Caco-2 (cell line): ENCODE results near the gene ELF3. TPM values are rescaled to one million over a fixed set of nuclear protein-coding genes. Genes with fewer than 3 reads are reported as not detected.
A peak's percentile ranks its signal among the peaks of the same experiment; 100 is the strongest.

ENCODE experiments used
- BruUV-seq: library from RNA; stranded (reverse); fragments of 400-500 nt; replicated peaks from 2 replicates; lab custom pipeline; 2021; lab: Mats Ljungman, UMichigan
- CTCF ChIA-PET: fragments of 300-600 bp; sonication (Branson Sonifier 250); formaldehyde crosslinking; loops from one replicate; lab custom pipeline; 2022; ENCODE audit warnings: antibody characterized with exemption; lab: Charles Lee
- POLR2A ChIA-PET: fragments of 300-600 bp; sonication (Branson Sonifier 250); formaldehyde crosslinking; loops from one replicate; lab custom pipeline; 2022; ENCODE audit warnings: antibody characterized with exemption; lab: Charles Lee
- DNase-seq, 2 experiments: peaks; one replicate each; pipeline versions ENCODE4 v3.0.0 to v3.0.0-alpha.2; 2020 to 2022
- H3K27me3 ChIP-seq: replicated peaks from 2 replicates; pipeline ENCODE4 v1.6.0; 2011; ENCODE audit warnings: low read length; ENCODE audit not compliant: control insufficient read depth, insufficient read depth
- H3K36me3 ChIP-seq: 2 replicates; pipeline ENCODE4 v1.5.1; 2011; ENCODE audit warnings: low read length; ENCODE audit not compliant: control insufficient read depth, insufficient read depth
- H3K4me1 ChIP-seq: fragments of 250-450 bp; sonication (Bioruptor Pico); 2 replicates; pipeline ENCODE4 v1.5.1; 2020; ENCODE audit warnings: mild to moderate bottlenecking
- H3K4me3 ChIP-seq: 2 replicates; pipeline ENCODE4 v1.5.1; 2011; ENCODE audit warnings: low read depth, mild to moderate bottlenecking, control low read depth, low read length
- H3K9me3 ChIP-seq: fragments of 250-450 bp; sonication (Bioruptor Pico); 2 replicates; pipeline ENCODE4 v1.5.1; 2020; ENCODE audit warnings: mild to moderate bottlenecking, moderate library complexity
- H3K27ac Mint-ChIP-seq: one replicate; pipeline ENCODE4 v1.8.0; 2022; ENCODE audit warnings: mixed read lengths; ENCODE audit not compliant: unreplicated experiment
- H3K27me3 Mint-ChIP-seq: one replicate; pipeline ENCODE4 v1.8.0; 2022; ENCODE audit warnings: mixed read lengths; ENCODE audit not compliant: insufficient read depth, unreplicated experiment
- H3K36me3 Mint-ChIP-seq: one replicate; pipeline ENCODE4 v1.8.0; 2022; ENCODE audit warnings: mild to moderate bottlenecking, mixed read lengths; ENCODE audit not compliant: insufficient read depth, unreplicated experiment
- H3K4me1 Mint-ChIP-seq: one replicate; pipeline ENCODE4 v1.8.0; 2022; ENCODE audit warnings: low read depth, mixed read lengths; ENCODE audit not compliant: unreplicated experiment
- H3K4me3 Mint-ChIP-seq: one replicate; pipeline ENCODE4 v1.8.0; 2022; ENCODE audit warnings: mild to moderate bottlenecking, moderate library complexity, mixed read lengths; ENCODE audit not compliant: unreplicated experiment
- H3K9me3 Mint-ChIP-seq: one replicate; pipeline ENCODE4 v1.8.0; 2022; ENCODE audit warnings: mixed read lengths; ENCODE audit not compliant: unreplicated experiment
- CTCF ChIP-seq, 2 experiments: fragments of 200-600 bp in 1 of 2; IDR thresholded peaks; 1 replicate in 1 of 2; 2 replicates in 1 of 2; pipeline versions ENCODE4 v1.5.1 to v1.8.0; 2011 to 2022; ENCODE audit warnings: antibody characterized with exemption in 1 of 2, control low read depth in 1 of 2, inconsistent platforms in 1 of 2, low read depth in 1 of 2, low read length in 1 of 2, mild to moderate bottlenecking in 1 of 2, moderate library complexity in 1 of 2; ENCODE audit not compliant: insufficient read depth in 1 of 2, severe bottlenecking in 1 of 2, unreplicated experiment in 1 of 2
- intact Hi-C: fragments of 100-400 bp; cut with micrococcal nuclease; formaldehyde crosslinking; loops from one replicate; pipeline ENCODE4 v1.10.0; 2022; ENCODE audit not compliant: unreplicated experiment
- total RNA-seq: library from RNA; stranded (reverse); gene quantifications from 2 replicates; pipeline ENCODE4 v1.2.3, GENCODE V29; 2022

The ELF3 gene
- total RNA-seq, 1 experiment from 2014 or later: 116 TPM

GRCh38 chr1:202009326-202010179 lies 834 bp upstream of the ELF3 start:
- ChIA-PET POLR2A (interaction anchor here (0.5 to 3.2 kb wide), 39 partner anchors 9 to 853 kb away, joined by 3 to 109 read pairs (median 5); partner anchors contain the start of genes PPP1R12B, RNPEP and TIMM17A), CTCF (interaction anchor here (0.5 to 4.5 kb wide), 26 partner anchors 8 to 134 kb away, joined by 3 to 46 read pairs (median 4); partner anchors contain the start of gene GPR37L1)
- peaks cover 30% of the 10 kb centered on the region for H3K4me1 Mint-ChIP-seq
- DNase-seq: peak; percentile 89 to 91
- intact Hi-C loops: loop anchor here (1.0 to 5.0 kb wide), 8 partner anchors 9 to 110 kb away; no protein-coding TSS in a partner anchor
- H3K4me3 Mint-ChIP-seq: peak overlapping the region; percentile 72
- peak overlapping the region; percentile 58 for H3K27ac Mint-ChIP-seq
- H3K4me3 ChIP-seq: peak overlapping the region; percentile 19
- peaks cover 56% of the 10 kb centered on the region for H3K4me1 ChIP-seq
- H3K27me3 Mint-ChIP-seq: no peaks in the 10 kb centered on the region
- H3K36me3 ChIP-seq: peaks cover 18% of the 10 kb centered on the region
- no peaks in the 10 kb centered on the region for H3K9me3 ChIP-seq
- TF ChIP-seq CTCF (IDR thresholded peaks at IDR 0.05; ENCODE audit: insufficient read depth in 1 of 2, low read depth in 1 of 2, low read length in 1 of 2, severe bottlenecking in 1 of 2, unreplicated experiment in 1 of 2): peak; percentile 88 to 93
- no peaks in the 10 kb centered on the region for H3K9me3 Mint-ChIP-seq
- peaks cover 90% of the 10 kb centered on the region for H3K36me3 Mint-ChIP-seq
- BruUV-seq: no TSS peak
- no peaks in the 10 kb centered on the region for H3K27me3 ChIP-seq

GRCh38 chr1:202011994-202012393 lies 1.6 kb downstream of the ELF3 start:
- H3K4me1 Mint-ChIP-seq: peaks cover 33% of the 10 kb centered on the region
- BruUV-seq: no TSS peak
- Histone ChIP-seq H3K27me3 (no peaks in the 10 kb centered on the region), H3K4me1 (peaks cover 53% of the 10 kb centered on the region), H3K4me3 (peak overlapping the region; percentile 83), H3K9me3 (no peaks in the 10 kb centered on the region), H3K36me3 (peaks cover 20% of the 10 kb centered on the region)
- ChIA-PET POLR2A (interaction anchor here (1.2 to 3.2 kb wide), 3 partner anchors 65 to 101 kb away, joined by 3 to 50 read pairs (median 5); no protein-coding TSS in a partner anchor), CTCF (interaction anchor here (1.0 kb wide), 1 partner anchor 102 kb away, joined by 4 read pairs; no protein-coding TSS in a partner anchor)
- DNase-seq: no peak
- no peak for TF ChIP-seq CTCF (IDR thresholded peaks at IDR 0.05; ENCODE audit: insufficient read depth in 1 of 2, low read depth in 1 of 2, low read length in 1 of 2, severe bottlenecking in 1 of 2, unreplicated experiment in 1 of 2)
- peak overlapping the region; percentile 72 for H3K4me3 Mint-ChIP-seq
- H3K36me3 Mint-ChIP-seq: peaks cover 92% of the 10 kb centered on the region
- H3K27ac Mint-ChIP-seq: peak overlapping the region; percentile 58
- intact Hi-C loops: no loop called here
- H3K9me3 Mint-ChIP-seq: no peaks in the 10 kb centered on the region
- H3K27me3 Mint-ChIP-seq: no peaks in the 10 kb centered on the region
